H1 (cell line): ENCODE data around the gene RIMBP2. TPM values are rescaled to one million over a fixed set of nuclear protein-coding genes. Genes with fewer than 3 reads are reported as not detected.
A peak's percentile ranks its signal among the peaks of the same experiment; 100 is the strongest.

Source experiments
- CTCF ChIA-PET: fragments of 300-600 bp; sonication (Branson Sonifier 250); formaldehyde crosslinking; loops from one replicate; lab custom pipeline; 2021; ENCODE audit not compliant: partially characterized antibody; lab: Charles Lee
- POLR2A ChIA-PET: fragments of 300-600 bp; sonication (Branson Sonifier 250); formaldehyde crosslinking; loops from one replicate; lab custom pipeline; 2021; ENCODE audit warnings: inconsistent platforms; ENCODE audit not compliant: partially characterized antibody; lab: Charles Lee
- DNase-seq, 2 experiments: peaks; one replicate each; pipeline versions ENCODE4 v3.0.0 to v3.0.0-alpha.2; 2010 to 2022; ENCODE audit warnings: low spot score in 2 of 2, low read depth in 1 of 2, mixed read lengths in 1 of 2
- FAIRE-seq: peaks from 2 replicates; lab custom pipeline; 2011; peaks lifted over from hg19 to GRCh38; lab: Jason Lieb, UNC
- H2AFZ ChIP-seq: 2 replicates; pipeline ENCODE4 v1.8.1; 2012; ENCODE audit warnings: low read length, inconsistent platforms
- H2AK5ac ChIP-seq: 2 replicates; pipeline ENCODE4 v1.6.1; 2013; ENCODE audit warnings: low read depth, low read length
- H2BK120ac ChIP-seq: replicated peaks from 2 replicates; pipeline ENCODE3; 2013; ENCODE audit warnings: low read depth, low read length, inconsistent platforms
- H2BK12ac ChIP-seq: 2 replicates; pipeline ENCODE4 v1.6.1; 2013; ENCODE audit warnings: low read depth, low read length
- H2BK15ac ChIP-seq: 2 replicates; pipeline ENCODE4 v1.6.1; 2013; ENCODE audit warnings: low read length
- H2BK20ac ChIP-seq: 2 replicates; pipeline ENCODE4 v1.6.1; 2013; ENCODE audit warnings: low read length
- H2BK5ac ChIP-seq: 2 replicates; pipeline ENCODE4 v1.6.1; 2013; ENCODE audit warnings: low read depth, low read length
- H3K14ac ChIP-seq: 2 replicates; pipeline ENCODE4 v1.6.1; 2013; ENCODE audit warnings: inconsistent platforms; ENCODE audit not compliant: insufficient read length
- H3K18ac ChIP-seq: 2 replicates; pipeline ENCODE4 v1.6.1; 2013; ENCODE audit warnings: low read length; ENCODE audit errors: extremely low read depth
- H3K23ac ChIP-seq: 2 replicates; pipeline ENCODE4 v1.6.1; 2013; ENCODE audit warnings: inconsistent platforms; ENCODE audit not compliant: insufficient read length
- H3K23me2 ChIP-seq: 2 replicates; pipeline ENCODE4 v1.6.1; 2013; ENCODE audit warnings: low read depth, low read length
- H3K27ac ChIP-seq: 2 replicates; pipeline ENCODE4 v1.6.1; 2011; ENCODE audit warnings: low read depth, low read length, inconsistent platforms
- H3K27me3 ChIP-seq, 4 experiments: replicated peaks in 1 of 4; 1 replicate in 1 of 4; 2 replicates in 3 of 4; pipeline versions ENCODE4 v1.6.1 to v1.8.1; 2011 to 2013; ENCODE audit warnings: low read length in 3 of 4, mild to moderate bottlenecking in 3 of 4, inconsistent platforms in 2 of 4, mixed read lengths in 2 of 4, moderate library complexity in 1 of 4; ENCODE audit not compliant: control insufficient read depth in 3 of 4, insufficient read depth in 3 of 4; ENCODE audit errors: extremely low read depth in 1 of 4
- H3K36me3 ChIP-seq, 4 experiments: 2 replicates each; pipeline versions ENCODE4 v1.6.1 to v1.8.1; 2011 to 2013; ENCODE audit warnings: mild to moderate bottlenecking in 4 of 4, low read length in 3 of 4, moderate library complexity in 2 of 4, control low read depth in 1 of 4, inconsistent platforms in 1 of 4; ENCODE audit not compliant: insufficient read depth in 4 of 4, control insufficient read depth in 2 of 4
- H3K4ac ChIP-seq: replicated peaks from 2 replicates; pipeline ENCODE3; 2013; ENCODE audit warnings: low read length, low read depth, mixed read lengths, inconsistent platforms; ENCODE audit not compliant: insufficient read length
- H3K4me1 ChIP-seq, 4 experiments: replicated peaks in 1 of 4; 1 replicate in 1 of 4; 2 replicates in 3 of 4; pipeline versions ENCODE4 v1.6.1 to v1.8.1; 2011 to 2013; ENCODE audit warnings: low read length in 3 of 4, inconsistent platforms in 2 of 4, mixed read lengths in 1 of 4; ENCODE audit not compliant: insufficient read depth in 4 of 4, control insufficient read depth in 3 of 4
- H3K4me2 ChIP-seq, 2 experiments: 2 replicates each; pipeline versions ENCODE4 v1.6.1 to v1.8.1; 2011 to 2013; ENCODE audit warnings: low read depth in 2 of 2, low read length in 2 of 2, control low read depth in 1 of 2, inconsistent platforms in 1 of 2, mild to moderate bottlenecking in 1 of 2; ENCODE audit not compliant: insufficient read depth in 1 of 2
- H3K4me3 ChIP-seq, 4 experiments: fragments of 200-600, 300-600 bp in 1 of 4; sonication (generic), shearing (Covaris generic), sonication (Bioruptor Twin) in 1 of 4; 2 replicates each; pipeline versions ENCODE4 v1.5.1 to v1.8.1; 2011 to 2016; ENCODE audit warnings: low read length in 4 of 4, low read depth in 3 of 4, control low read depth in 2 of 4, inconsistent platforms in 2 of 4, mild to moderate bottlenecking in 2 of 4, mixed read lengths in 1 of 4, moderate library complexity in 1 of 4; ENCODE audit not compliant: insufficient read depth in 2 of 4; ENCODE audit errors: extremely low read depth in 1 of 4
- H3K56ac ChIP-seq: replicated peaks from 2 replicates; pipeline ENCODE3; 2013; ENCODE audit warnings: low read depth, mild to moderate bottlenecking, mixed read lengths, low read length, inconsistent platforms; ENCODE audit not compliant: insufficient read length
- H3K79me1 ChIP-seq: 2 replicates; pipeline ENCODE4 v1.6.1; 2013; ENCODE audit warnings: low read depth, low read length, control low read depth
- H3K79me2 ChIP-seq, 2 experiments: 2 replicates each; pipeline versions ENCODE4 v1.6.1 to v1.8.1; 2012 to 2013; ENCODE audit warnings: low read length in 2 of 2, mild to moderate bottlenecking in 2 of 2, inconsistent platforms in 1 of 2; ENCODE audit not compliant: insufficient read depth in 2 of 2, control insufficient read depth in 1 of 2
- H3K9ac ChIP-seq, 4 experiments: replicated peaks in 1 of 4; 1 replicate in 1 of 4; 2 replicates in 3 of 4; pipeline versions ENCODE4 v1.6.1 to v1.8.1; 2011 to 2013; ENCODE audit warnings: low read depth in 3 of 4, low read length in 3 of 4, control low read depth in 2 of 4, mild to moderate bottlenecking in 2 of 4, moderate library complexity in 2 of 4, inconsistent platforms in 1 of 4; ENCODE audit errors: extremely low read depth in 1 of 4
- H3K9me3 ChIP-seq, 2 experiments: 2 replicates each; pipeline versions ENCODE4 v1.6.1 to v1.8.1; 2012 to 2013; ENCODE audit warnings: mild to moderate bottlenecking in 2 of 2, moderate library complexity in 2 of 2, control low read depth in 1 of 2, inconsistent platforms in 1 of 2, low read depth in 1 of 2, low read length in 1 of 2, mixed read lengths in 1 of 2; ENCODE audit not compliant: insufficient read depth in 2 of 2
- H4K20me1 ChIP-seq, 2 experiments: replicated peaks in 1 of 2; 2 replicates each; pipeline versions ENCODE3 to v1.8.1; 2011 to 2013; ENCODE audit warnings: inconsistent platforms in 2 of 2, low read length in 2 of 2, mild to moderate bottlenecking in 1 of 2; ENCODE audit not compliant: insufficient read depth in 2 of 2, control insufficient read depth in 1 of 2
- H4K5ac ChIP-seq: 2 replicates; pipeline ENCODE4 v1.6.1; 2013; ENCODE audit warnings: low read length, low read depth, mixed read lengths, inconsistent platforms; ENCODE audit not compliant: insufficient read length
- H4K8ac ChIP-seq: 2 replicates; pipeline ENCODE4 v1.8.0; 2013; ENCODE audit warnings: mild to moderate bottlenecking, moderate library complexity, low read length, inconsistent platforms; ENCODE audit not compliant: insufficient read depth; ENCODE audit errors: extremely low read depth
- H4K91ac ChIP-seq: replicated peaks from 2 replicates; pipeline ENCODE3; 2013; ENCODE audit warnings: low read length, mixed read lengths, inconsistent platforms; ENCODE audit not compliant: insufficient read length
- BCL11A ChIP-seq, 2 experiments: IDR thresholded peaks; one replicate each; pipeline ENCODE4 v1.6.1; 2011; ENCODE audit warnings: low read depth in 2 of 2, low read length in 2 of 2, mild to moderate bottlenecking in 2 of 2
- JUND ChIP-seq: IDR thresholded peaks from 2 replicates; pipeline ENCODE4 v1.6.1; 2011; ENCODE audit warnings: mild to moderate bottlenecking, improper control_type of control experiment, low read length
- RNF2 ChIP-seq: fragments of 200-900, 300-1000 bp; sonication (generic); IDR thresholded peaks from 2 replicates; pipeline ENCODE4 v1.7.1; 2016; ENCODE audit warnings: borderline replicate concordance, low read depth, mild to moderate bottlenecking, antibody characterized with exemption, low read length; ENCODE audit not compliant: poor library complexity, severe bottlenecking; ENCODE audit errors: missing control alignments
- SP1 ChIP-seq: IDR thresholded peaks from 2 replicates; pipeline ENCODE4 v1.6.1; 2011; ENCODE audit warnings: low read depth, low read length
- WGBS, 2 experiments: shearing (Covaris generic) in 1 of 2; methylation state at CpG; one replicate each; pipeline versions ENCODE4 v1.1.6 to v1.1.7; 2013 to 2015; ENCODE audit warnings: low lambda C conversion rate in 2 of 2, mixed read lengths in 2 of 2, inconsistent platforms in 1 of 2, low coverage in 1 of 2, missing lambda C conversion rate in 1 of 2; ENCODE audit not compliant: insufficient replicate concordance in 2 of 2, insufficient coverage in 1 of 2, insufficient read length in 1 of 2; ENCODE audit errors: extremely low coverage in 1 of 2, missing lambda C conversion rate in 1 of 2; 5-methylcytosine and 5-hydroxymethylcytosine counted together
- polyA plus RNA-seq, 7 experiments: library from polyadenylated mRNA; depleted of rRNA in 3 of 7; stranded (reverse) in 5 of 7; unstranded in 2 of 7; fragments of >200 nt in 5 of 7; fragments of 200-250 nt in 2 of 7; gene quantifications; 1 replicate in 5 of 7; 2 replicates in 1 of 7; 4 replicates in 1 of 7; pipeline versions ENCODE4 v1.2.1 to v1.2.3, GENCODE V29; 2011 to 2013; ENCODE audit warnings: missing spikeins in 2 of 7, mixed read lengths in 2 of 7
- total RNA-seq: library from RNA; stranded (reverse); fragmentation: NEBNext Ultra II Directional; extraction: Animal tissue kit (Norgen Biotek cat#: 25700); gene quantifications from 2 replicates; pipeline ENCODE4 v1.2.1, GENCODE V29; 2021

The RIMBP2 gene
- total and polyA plus RNA-seq, 2 of the 8 experiments (the other 6 are each of a cell fraction or from before 2014, with no cell fraction given) = 0.18 to 0.65 TPM

DNA sequence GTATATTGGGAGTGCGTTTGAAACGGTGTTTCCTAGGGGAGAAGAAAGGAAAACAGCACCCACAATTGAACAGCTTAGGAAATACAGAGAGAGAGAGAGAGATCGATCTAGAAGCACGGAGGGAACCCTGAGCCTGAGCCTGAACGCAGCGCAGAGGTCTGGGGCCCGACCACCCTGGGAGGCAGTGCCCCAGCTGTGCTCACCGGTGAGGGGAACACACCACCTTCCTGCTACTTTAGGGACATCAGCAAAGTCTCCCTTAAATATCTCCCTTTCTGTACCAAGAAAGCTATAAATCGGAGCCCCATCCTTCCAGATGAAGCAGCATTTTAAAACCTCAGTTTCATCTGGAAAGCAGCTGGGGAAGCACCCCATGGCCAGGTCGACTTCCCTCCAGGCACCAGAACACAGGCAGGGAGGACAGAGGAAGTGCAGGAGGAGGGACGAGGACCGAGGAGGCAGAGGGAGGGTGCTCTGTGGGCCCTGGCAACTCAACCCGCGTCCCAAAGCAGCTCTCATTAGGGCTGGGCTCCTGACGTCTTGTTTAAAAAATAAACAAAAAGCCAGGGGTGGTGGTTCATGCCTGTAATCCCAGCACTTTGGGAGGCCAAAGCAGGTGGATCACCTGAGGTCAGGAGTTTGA, 12.2 kb downstream of the RIMBP2 start:
- H2AK5ac ChIP-seq = no peak overlapping the region; the same call in 1 of the 2 replicates
- no peaks in the 10 kb centered on the region for H3K79me1 ChIP-seq
- H3K23ac ChIP-seq = no peak overlapping the region
- no peak overlapping the region for H3K9ac ChIP-seq
- no peaks in the 10 kb centered on the region for H4K20me1 ChIP-seq
- H3K4me2 ChIP-seq = no peak overlapping the region
- no peak overlapping the region for H2BK20ac ChIP-seq
- no peak overlapping the region for H2BK12ac ChIP-seq
- TF ChIP-seq JUND (no peak), BCL11A (IDR thresholded peaks at IDR 0.05; ENCODE audit: low read depth in 2 of 2, low read length in 2 of 2) (no peak), RNF2 (no peak), SP1 (no peak)
- TF ChIP-seq, all 59 proteins: peak for 0
- Histone ChIP-seq H3K23me2 (no peaks in the 10 kb centered on the region), H3K4me1 (peaks cover 0 to 9% (median 3%) of the 10 kb centered on the region in 4 experiments; a peak in 3 of 7 replicates), H2BK15ac (no peak overlapping the region), H2AFZ (no peak overlapping the region), H3K27ac (no peak overlapping the region), H2BK5ac (no peak overlapping the region; the same call in 1 of the 2 replicates), H3K4me3 (no peak overlapping the region), H2BK120ac (no peak overlapping the region), H4K91ac (no peak overlapping the region), H3K36me3 (no peaks in the 10 kb centered on the region), H3K56ac (no peak overlapping the region), H3K27me3 (no peaks in the 10 kb centered on the region), H3K14ac (no peak overlapping the region), H4K8ac (no peak overlapping the region), H3K18ac (no peak overlapping the region; the same call in 1 of the 2 replicates), H4K5ac (no peak overlapping the region), H3K79me2 (no peaks in the 10 kb centered on the region), H3K4ac (no peak overlapping the region), H3K9me3 (no peaks in the 10 kb centered on the region)
- CTCF ChIA-PET = interaction anchor here (0.8 to 1.0 kb wide), 3 partner anchors 10 to 37 kb away, joined by 3 to 4 read pairs (median 3); no protein-coding TSS in a partner anchor
- DNase-seq (peak in 1 of 2 experiments; percentile 28), FAIRE-seq (no peak)
- 66% methylated on average over 11 of the region's 15 CpGs; no CpG with 5 or more reads in 1 of the 2 experiments for WGBS, 2 experiments
- POLR2A ChIA-PET = no interaction called here
